ENCODE results near the gene NDUFC2.

GRCh38 chr11:78054971-78055370, 24.7 kb downstream of the NDUFC2 start:
- TF ChIP-seq EZH2 (IDR thresholded peaks at IDR 0.05; ENCODE audit: borderline replicate concordance, insufficient read depth, low read depth, low read length, poor library complexity, severe bottlenecking) (no peak), CTCF (IDR thresholded peaks at IDR 0.05) (no peak)

Measured in B cell (primary cell).